ENCODE results near the gene EPHA10.
"Not testable (repeated sequence)": the region's sequence is repeated elsewhere in the genome, so short reads cannot be mapped to it uniquely, and the experiment has no call there.

The EPHA10 gene

GRCh38 chr1:37684182-37684581 lies 80.7 kb downstream of the EPHA10 start:
- POLR2A ChIA-PET; H3K9me3 ChIP-seq (ENCODE audit: control insufficient read depth, insufficient read depth, low read depth, low read length); H3K4me1 ChIP-seq (ENCODE audit: control insufficient read depth, insufficient read depth, low read length); H3K4me3 ChIP-seq (ENCODE audit: low read depth, low read length); H3K27ac ChIP-seq (ENCODE audit: extremely low read depth, low read depth, low read length): not testable (repeated sequence)
- H3K36me3 ChIP-seq (ENCODE audit: control insufficient read depth in 2 of 2, insufficient read depth in 1 of 2, low read length in 2 of 2), result peaks cover 15 to 76% of the 10 kb centered on the region in 2 experiments; a peak in 2 of 3 replicates
- peak; percentile 46; the same call in 1 of the 2 replicates for TF ChIP-seq PRDM1 (tag by site-specific recombination; IDR thresholded peaks at IDR 0.05)
- CTCF ChIA-PET, result interaction anchor here (1.1 to 11.0 kb wide), 6 partner anchors 8 to 230 kb away, joined by 3 to 183 read pairs (median 3); partner anchors contain the start of genes CDCA8 and EPHA10

GRCh38 chr1:37682334-37682987 lies 82.5 kb downstream of the EPHA10 start:
- H3K4me3 ChIP-seq (ENCODE audit: low read depth, low read length), result no peak overlapping the region
- no peaks in the 10 kb centered on the region for H3K4me1 ChIP-seq (ENCODE audit: control insufficient read depth, insufficient read depth, low read length)
- CTCF ChIA-PET, result interaction anchor here (0.6 to 11.0 kb wide), 47 partner anchors 8 to 1167 kb away, joined by 3 to 183 read pairs (median 5); partner anchors contain the start of genes C1orf122, DNALI1, MEAF6 and RSPO1
- H3K9me3 ChIP-seq (ENCODE audit: control insufficient read depth, insufficient read depth, low read depth, low read length), result no peaks in the 10 kb centered on the region
- H3K27ac ChIP-seq (ENCODE audit: extremely low read depth, low read depth, low read length), result no peak overlapping the region
- POLR2A ChIA-PET, result interaction anchor here (1.1 to 1.6 kb wide), 3 partner anchors 9 to 88 kb away, joined by 3 read pairs; partner anchors contain the start of gene GNL2
- H3K36me3 ChIP-seq (ENCODE audit: control insufficient read depth in 2 of 2, insufficient read depth in 1 of 2, low read length in 2 of 2), result peaks cover 7 to 59% of the 10 kb centered on the region in 2 experiments; a peak in 2 of 3 replicates
- TF ChIP-seq YY1 (tag by site-specific recombination; IDR thresholded peaks at IDR 0.05) (no peak), ZNF335 (tag by site-specific recombination; conservative IDR thresholded peaks at IDR 0.05) (no peak), ZNF132 (tag by site-specific recombination; IDR thresholded peaks at IDR 0.05; ENCODE audit: borderline replicate concordance) (no peak), ZNF660 (tag by site-specific recombination; IDR thresholded peaks at IDR 0.05) (0 out of 2 replicates have a peak, but pooled peaks have one; percentile 53), ZNF513 (tag by site-specific recombination; IDR thresholded peaks at IDR 0.05) (no peak), ZNF664 (tag by site-specific recombination; IDR thresholded peaks at IDR 0.05) (no peak), OVOL3 (tag by site-specific recombination; IDR thresholded peaks at IDR 0.05) (no peak), ZNF16 (tag by site-specific recombination; IDR thresholded peaks at IDR 0.05; ENCODE audit: low read depth) (no peak), ZNF707 (tag by site-specific recombination; IDR thresholded peaks at IDR 0.05) (no peak), REPIN1 (tag by site-specific recombination; IDR thresholded peaks at IDR 0.05; ENCODE audit: low read depth) (no peak), ZNF138 (tag by site-specific recombination; IDR thresholded peaks at IDR 0.05; ENCODE audit: borderline replicate concordance) (no peak), ZNF654 (tag by site-specific recombination; IDR thresholded peaks at IDR 0.05; ENCODE audit: low read depth) (peak; percentile 75), ZSCAN16 (tag by site-specific recombination; IDR thresholded peaks at IDR 0.05) (no peak), ZBTB20 (tag by site-specific recombination; IDR thresholded peaks at IDR 0.05) (no peak), ZNF473 (tag by site-specific recombination; IDR thresholded peaks at IDR 0.05) (no peak), CTCF (tag by site-specific recombination; IDR thresholded peaks at IDR 0.05) (peak; percentile 52; the same call in 1 of the 2 replicates), ZNF280C (tag by site-specific recombination; IDR thresholded peaks at IDR 0.05) (no peak), TCF7L2 (IDR thresholded peaks at IDR 0.05; ENCODE audit: borderline replicate concordance, low read depth, low read length) (peak; percentile 76; the same call in 1 of the 2 replicates), SP7 (tag by site-specific recombination; IDR thresholded peaks at IDR 0.05) (no peak), BCL11B (tag by site-specific recombination; IDR thresholded peaks at IDR 0.05; ENCODE audit: low read depth) (no peak)
